HEK293 (cell line): ENCODE results near the gene ARMC5.
A peak's percentile ranks its signal among the peaks of the same experiment; 100 is the strongest.

Experiments
- CTCF ChIA-PET: fragments of 350-600 bp; formaldehyde crosslinking; extraction: SDS; loops from one replicate; lab custom pipeline; 2021; ENCODE audit warnings: antibody characterized with exemption; lab: Yijun Ruan, JAX
- POLR2A ChIA-PET: fragments of 300-600 bp; formaldehyde crosslinking; extraction: SDS; loops from one replicate; lab custom pipeline; 2020; ENCODE audit warnings: antibody characterized with exemption, inconsistent platforms; lab: Yijun Ruan, JAX
- H3K27ac ChIP-seq: fragments of 200-500 bp; sonication (Bioruptor generic); 2 replicates; pipeline ENCODE4 v1.5.1; 2014; ENCODE audit warnings: low read depth, low read length, control low read depth, inconsistent platforms; ENCODE audit errors: extremely low read depth
- H3K36me3 ChIP-seq, 2 experiments: fragments of 200-500 bp in 1 of 2; sonication (Bioruptor generic) in 1 of 2; 1 replicate in 1 of 2; 2 replicates in 1 of 2; pipeline ENCODE4 v1.5.1; 2014 to 2017; ENCODE audit warnings: inconsistent platforms in 2 of 2, low read length in 2 of 2; ENCODE audit not compliant: control insufficient read depth in 2 of 2, insufficient read depth in 1 of 2
- H3K4me1 ChIP-seq: fragments of 200-500 bp; sonication (Bioruptor generic); 2 replicates; pipeline ENCODE4 v1.5.1; 2014; ENCODE audit warnings: mild to moderate bottlenecking, low read length, inconsistent platforms; ENCODE audit not compliant: control insufficient read depth, insufficient read depth
- H3K4me3 ChIP-seq: 2 replicates; pipeline ENCODE4 v1.5.1; 2011; ENCODE audit warnings: low read depth, mild to moderate bottlenecking, control low read depth, low read length, moderate library complexity
- H3K9me3 ChIP-seq: fragments of 200-500 bp; sonication (Bioruptor generic); 2 replicates; pipeline ENCODE4 v1.5.1; 2014; ENCODE audit warnings: low read depth, low read length, inconsistent platforms; ENCODE audit not compliant: control insufficient read depth, insufficient read depth
- GFI1B ChIP-seq: fragments of 450-650 bp; formaldehyde crosslinking; IDR thresholded peaks from 2 replicates; pipeline ENCODE4 v1.5.1; 2016; ENCODE audit warnings: missing biosample characterization, missing genetic modification characterization
- IKZF3 ChIP-seq: fragments of 450-650 bp; IDR thresholded peaks from 2 replicates; pipeline ENCODE4 v1.5.0; 2018; ENCODE audit warnings: missing biosample characterization, mild to moderate bottlenecking, missing genetic modification characterization, moderate library complexity
- KLF10 ChIP-seq: fragments of 450-650 bp; IDR thresholded peaks from 2 replicates; pipeline ENCODE4 v1.5.1; 2018; ENCODE audit warnings: missing biosample characterization, mild to moderate bottlenecking, missing genetic modification characterization
- KLF9 ChIP-seq: fragments of 450-650 bp; formaldehyde crosslinking; IDR thresholded peaks from 2 replicates; pipeline ENCODE4 v1.5.1; 2016; ENCODE audit warnings: missing biosample characterization, missing genetic modification characterization, low read depth
- OSR2 ChIP-seq: fragments of 450-650 bp; formaldehyde crosslinking; IDR thresholded peaks from 2 replicates; pipeline ENCODE4 v1.5.1; 2016; ENCODE audit warnings: missing biosample characterization, missing genetic modification characterization
- SCRT1 ChIP-seq: fragments of 450-650 bp; formaldehyde crosslinking; IDR thresholded peaks from 2 replicates; pipeline ENCODE4 v1.5.1; 2016; ENCODE audit warnings: missing biosample characterization, missing genetic modification characterization, borderline replicate concordance
- WT1 ChIP-seq: fragments of 450-650 bp; formaldehyde crosslinking; IDR thresholded peaks from 2 replicates; pipeline ENCODE4 v1.5.1; 2016; ENCODE audit warnings: missing biosample characterization, missing genetic modification characterization
- ZBTB1 ChIP-seq: fragments of 450-650 bp; formaldehyde crosslinking; IDR thresholded peaks from 2 replicates; pipeline ENCODE4 v1.5.1; 2016; ENCODE audit warnings: missing biosample characterization, missing genetic modification characterization
- ZBTB21 ChIP-seq: fragments of 450-650 bp; formaldehyde crosslinking; IDR thresholded peaks from 2 replicates; pipeline ENCODE4 v1.5.1; 2017; ENCODE audit warnings: missing biosample characterization, missing genetic modification characterization
- ZBTB6 ChIP-seq: fragments of 450-650 bp; formaldehyde crosslinking; IDR thresholded peaks from 2 replicates; pipeline ENCODE4 v1.5.1; 2017; ENCODE audit warnings: missing biosample characterization, missing genetic modification characterization
- ZFP37 ChIP-seq: fragments of 450-650 bp; formaldehyde crosslinking; IDR thresholded peaks from 2 replicates; pipeline ENCODE4 v1.5.1; 2016; ENCODE audit warnings: missing biosample characterization, missing genetic modification characterization
- ZNF2 ChIP-seq: fragments of 450-650 bp; formaldehyde crosslinking; IDR thresholded peaks from 2 replicates; pipeline ENCODE4 v1.5.1; 2016; ENCODE audit warnings: missing biosample characterization, missing genetic modification characterization
- ZNF239 ChIP-seq: fragments of 450-650 bp; formaldehyde crosslinking; IDR thresholded peaks from 2 replicates; pipeline ENCODE4 v1.5.1; 2016; ENCODE audit warnings: missing biosample characterization, missing genetic modification characterization
- ZNF350 ChIP-seq: fragments of 450-650 bp; formaldehyde crosslinking; IDR thresholded peaks from 2 replicates; pipeline ENCODE4 v1.5.0; 2017; ENCODE audit warnings: missing biosample characterization, mild to moderate bottlenecking, missing genetic modification characterization
- ZNF362 ChIP-seq: fragments of 450-650 bp; formaldehyde crosslinking; IDR thresholded peaks from 2 replicates; pipeline ENCODE4 v1.5.1; 2016; ENCODE audit warnings: missing biosample characterization, missing genetic modification characterization
- ZNF37A ChIP-seq: fragments of 450-650 bp; IDR thresholded peaks from 2 replicates; pipeline ENCODE4 v1.5.1; 2018; ENCODE audit warnings: missing biosample characterization, missing genetic modification characterization
- ZNF404 ChIP-seq: fragments of 450-650 bp; formaldehyde crosslinking; IDR thresholded peaks from 2 replicates; pipeline ENCODE4 v1.5.1; 2017; ENCODE audit warnings: missing biosample characterization, missing genetic modification characterization
- ZNF48 ChIP-seq: fragments of 450-650 bp; formaldehyde crosslinking; IDR thresholded peaks from 2 replicates; pipeline ENCODE4 v1.5.1; 2016; ENCODE audit warnings: missing biosample characterization, missing genetic modification characterization
- ZNF521 ChIP-seq: fragments of 450-650 bp; formaldehyde crosslinking; IDR thresholded peaks from 2 replicates; pipeline ENCODE4 v1.5.1; 2017; ENCODE audit warnings: missing biosample characterization, mild to moderate bottlenecking, missing genetic modification characterization
- ZNF555 ChIP-seq: fragments of 450-650 bp; formaldehyde crosslinking; conservative IDR thresholded peaks from 2 replicates; pipeline ENCODE4 v1.5.1; 2017; ENCODE audit warnings: missing biosample characterization, mild to moderate bottlenecking, missing genetic modification characterization, inconsistent platforms
- ZNF558 ChIP-seq: fragments of 450-650 bp; formaldehyde crosslinking; IDR thresholded peaks from 2 replicates; pipeline ENCODE4 v1.5.1; 2016; ENCODE audit warnings: missing biosample characterization, missing genetic modification characterization
- ZNF560 ChIP-seq: fragments of 450-650 bp; formaldehyde crosslinking; IDR thresholded peaks from 2 replicates; pipeline ENCODE4 v1.5.1; 2017; ENCODE audit warnings: missing biosample characterization, missing genetic modification characterization, borderline replicate concordance
- ZNF692 ChIP-seq: fragments of 450-650 bp; formaldehyde crosslinking; IDR thresholded peaks from 2 replicates; pipeline ENCODE4 v1.5.1; 2016; ENCODE audit warnings: missing biosample characterization, missing genetic modification characterization
- ZNF792 ChIP-seq: fragments of 450-650 bp; formaldehyde crosslinking; IDR thresholded peaks from 2 replicates; pipeline ENCODE4 v1.5.1; 2016; ENCODE audit warnings: missing biosample characterization, missing genetic modification characterization
- ZNF837 ChIP-seq: fragments of 450-650 bp; formaldehyde crosslinking; IDR thresholded peaks from 2 replicates; pipeline ENCODE4 v1.5.1; 2016; ENCODE audit warnings: missing biosample characterization, missing genetic modification characterization
- ZNF843 ChIP-seq: fragments of 450-650 bp; formaldehyde crosslinking; IDR thresholded peaks from 2 replicates; pipeline ENCODE4 v1.5.1; 2016; ENCODE audit warnings: missing biosample characterization, missing genetic modification characterization
- TF ChIP-seq, protein P1 (sequence below): fragments of 450-650 bp; formaldehyde crosslinking; IDR thresholded peaks from 2 replicates; pipeline ENCODE4 v1.5.1; 2016; ENCODE audit warnings: missing biosample characterization, missing genetic modification characterization, borderline replicate concordance

Gene ARMC5

DNA sequence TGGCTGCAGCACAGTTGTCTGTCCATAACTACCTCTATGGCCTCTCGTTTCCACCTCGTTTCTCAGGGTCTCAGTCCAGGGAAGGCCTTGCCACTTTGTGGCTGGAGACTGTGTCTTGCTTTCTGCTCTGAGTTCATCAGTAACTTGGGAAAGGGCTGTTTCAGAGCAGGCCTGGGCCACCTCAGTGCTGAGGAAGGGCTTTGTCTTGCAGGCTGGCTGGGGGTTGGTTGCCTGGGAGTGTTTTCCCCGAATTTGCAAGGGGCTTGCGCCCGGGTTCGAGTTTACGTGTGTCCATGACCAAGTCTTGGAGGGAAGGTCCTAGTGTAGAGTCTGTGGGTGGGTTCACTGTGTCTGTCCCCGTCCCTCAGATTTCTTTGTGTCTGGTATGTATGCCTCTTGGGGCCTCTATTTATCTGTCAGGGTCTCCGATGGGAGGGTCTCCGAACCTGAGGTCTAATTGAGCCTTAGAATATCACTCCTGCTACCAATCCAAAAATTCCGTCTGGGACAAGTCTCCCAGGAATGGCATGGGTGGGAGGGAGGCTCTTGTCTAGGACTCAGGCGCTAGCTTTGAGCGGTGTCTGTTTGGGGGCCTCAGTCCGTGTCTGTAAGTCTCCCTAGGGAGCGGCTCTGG, 12.1 kb downstream of the ARMC5 start:
- H3K36me3 ChIP-seq: peaks cover 0 to 20% of the 10 kb centered on the region in 2 experiments; a peak in 1 of 3 replicates
- ChIA-PET POLR2A (interaction anchor here (0.7 to 1.2 kb wide), 2 partner anchors 11 to 12 kb away, joined by 3 read pairs; partner anchors contain the start of gene ARMC5), CTCF (no interaction called here)
- H3K27ac ChIP-seq: no peak overlapping the region
- H3K4me3 ChIP-seq: peak overlapping the region; percentile 47
- H3K9me3 ChIP-seq: no peaks in the 10 kb centered on the region
- TF ChIP-seq ZNF555 (tag by site-specific recombination): no peak
- TF ChIP-seq ZBTB6 (tag by site-specific recombination): peak; percentile 52; the same call in 1 of the 2 replicates
- no peak for TF ChIP-seq SCRT1 (tag by site-specific recombination)
- no peak for TF ChIP-seq ZNF843 (tag by site-specific recombination)
- TF ChIP-seq ZNF558 (tag by site-specific recombination): no peak
- no peak for TF ChIP-seq KLF9 (tag by site-specific recombination)
- no peak for TF ChIP-seq ZBTB21 (tag by site-specific recombination)
- TF ChIP-seq ZNF2 (tag by site-specific recombination): no peak
- TF ChIP-seq IKZF3: peak; percentile 75
- no peak for TF ChIP-seq ZNF792
- no peaks in the 10 kb centered on the region for H3K4me1 ChIP-seq

DNA sequence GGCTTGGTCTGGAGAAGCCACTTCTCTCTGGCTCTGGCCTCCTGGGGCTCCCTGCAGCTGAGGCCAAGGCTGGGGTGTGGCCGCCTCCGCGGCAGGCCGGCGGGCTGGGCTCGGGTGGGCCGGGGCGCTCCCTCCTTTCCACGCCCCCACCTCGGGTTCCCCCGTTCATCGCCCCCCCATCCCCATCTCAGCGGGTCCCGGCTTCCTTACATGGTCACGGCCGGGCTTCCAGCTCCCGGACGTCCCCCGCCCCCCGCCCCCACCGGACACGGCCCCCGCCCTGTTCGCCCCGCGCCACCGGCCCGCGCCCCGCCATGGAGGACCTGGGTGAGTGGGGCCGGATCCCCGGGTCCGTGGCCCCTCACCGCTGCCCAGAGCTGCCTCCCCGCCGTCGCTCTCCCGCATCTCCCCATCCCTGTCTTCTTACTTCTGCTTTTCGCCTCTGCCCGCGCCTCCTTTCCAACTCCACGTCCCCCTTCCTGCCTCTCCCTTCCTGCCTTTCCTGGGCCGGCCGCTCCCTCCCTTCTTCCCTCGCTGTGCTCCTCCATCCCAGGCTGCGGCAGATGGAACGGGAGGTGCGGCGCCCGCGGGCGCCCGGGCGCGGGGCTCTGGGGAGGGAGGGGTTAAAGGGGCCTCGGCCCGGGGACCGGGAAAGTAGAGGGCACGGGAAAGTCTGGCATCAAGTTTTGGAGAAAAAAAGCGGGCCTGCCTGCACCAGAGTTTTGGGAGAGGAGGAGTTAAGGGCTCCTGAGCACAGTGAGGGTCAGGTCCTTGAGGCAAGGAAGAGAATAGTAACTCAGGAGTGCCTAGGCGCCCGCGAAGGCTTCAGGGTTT, 12.8 kb downstream of the ARMC5 start, which contains the start of gene TGFB1I1:
Gene TGFB1I1, plus strand, starts transcription at position 278 of the 834 bp plus-strand sequence. Its CDS starts 37 bp downstream, at position 315.
- no peaks in the 10 kb centered on the region for H3K4me1 ChIP-seq
- H3K36me3 ChIP-seq: peaks cover 0 to 13% of the 10 kb centered on the region in 2 experiments; a peak in 1 of 3 replicates
- peak within 1 kb of the TSS; percentile 47 for H3K4me3 ChIP-seq
- no peaks in the 10 kb centered on the region for H3K9me3 ChIP-seq
- H3K27ac ChIP-seq: peak within 1 kb of the TSS; percentile 56; the same call in 1 of the 2 replicates
- POLR2A ChIA-PET: interaction anchor here (0.7 to 1.2 kb wide), 2 partner anchors 12 to 13 kb away, joined by 3 read pairs; partner anchors contain the start of gene ARMC5
- CTCF ChIA-PET: no interaction called here
- TF ChIP-seq ZNF837 (tag by site-specific recombination) (no peak), ZNF843 (tag by site-specific recombination) (no peak), ZNF48 (no peak), KLF10 (tag by site-specific recombination) (no peak), ZBTB1 (tag by site-specific recombination) (no peak), ZNF350 (no peak), ZNF2 (tag by site-specific recombination) (no peak), ZNF560 (tag by site-specific recombination) (no peak), KLF9 (tag by site-specific recombination) (no peak), ZBTB6 (tag by site-specific recombination) (no peak), ZFP37 (tag by site-specific recombination) (no peak), GFI1B (tag by site-specific recombination) (no peak), ZNF521 (tag by site-specific recombination) (no peak), OSR2 (no peak), ZNF239 (tag by site-specific recombination) (no peak), ZNF692 (tag by site-specific recombination) (peak; percentile 75), ZBTB21 (tag by site-specific recombination) (no peak), WT1 (tag by site-specific recombination) (no peak), ZNF37A (no peak), ZNF362 (tag by site-specific recombination) (no peak), ZNF404 (tag by site-specific recombination) (no peak)
- TF ChIP-seq, protein P1, sequence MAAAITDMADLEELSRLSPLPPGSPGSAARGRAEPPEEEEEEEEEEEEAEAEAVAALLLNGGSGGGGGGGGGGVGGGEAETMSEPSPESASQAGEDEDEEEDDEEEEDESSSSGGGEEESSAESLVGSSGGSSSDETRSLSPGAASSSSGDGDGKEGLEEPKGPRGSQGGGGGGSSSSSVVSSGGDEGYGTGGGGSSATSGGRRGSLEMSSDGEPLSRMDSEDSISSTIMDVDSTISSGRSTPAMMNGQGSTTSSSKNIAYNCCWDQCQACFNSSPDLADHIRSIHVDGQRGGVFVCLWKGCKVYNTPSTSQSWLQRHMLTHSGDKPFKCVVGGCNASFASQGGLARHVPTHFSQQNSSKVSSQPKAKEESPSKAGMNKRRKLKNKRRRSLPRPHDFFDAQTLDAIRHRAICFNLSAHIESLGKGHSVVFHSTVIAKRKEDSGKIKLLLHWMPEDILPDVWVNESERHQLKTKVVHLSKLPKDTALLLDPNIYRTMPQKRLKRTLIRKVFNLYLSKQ (tag by site-specific recombination): no peak
